ENCODE results near the gene NECAB2.

DNA sequence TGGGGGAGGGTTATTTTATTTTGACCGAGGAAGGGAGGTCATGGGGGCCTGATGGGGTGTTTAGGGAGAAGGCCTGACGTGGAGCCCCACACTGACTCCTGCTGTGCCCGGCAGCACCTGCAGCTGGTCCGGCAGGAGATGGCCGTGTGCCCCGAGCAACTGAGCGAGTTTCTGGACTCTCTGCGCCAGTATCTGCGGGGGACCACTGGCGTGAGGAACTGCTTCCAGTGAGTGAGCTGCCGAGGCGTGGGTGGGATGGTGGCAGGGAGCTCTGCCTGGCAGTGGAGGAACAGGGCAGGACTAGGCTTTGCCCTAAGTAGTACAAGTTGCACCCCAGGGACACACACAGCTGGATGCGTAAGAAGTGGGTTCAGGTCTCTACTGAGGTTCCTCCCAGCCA is 30.0 kb downstream of the NECAB2 start:
- TF ChIP-seq, protein P1, sequence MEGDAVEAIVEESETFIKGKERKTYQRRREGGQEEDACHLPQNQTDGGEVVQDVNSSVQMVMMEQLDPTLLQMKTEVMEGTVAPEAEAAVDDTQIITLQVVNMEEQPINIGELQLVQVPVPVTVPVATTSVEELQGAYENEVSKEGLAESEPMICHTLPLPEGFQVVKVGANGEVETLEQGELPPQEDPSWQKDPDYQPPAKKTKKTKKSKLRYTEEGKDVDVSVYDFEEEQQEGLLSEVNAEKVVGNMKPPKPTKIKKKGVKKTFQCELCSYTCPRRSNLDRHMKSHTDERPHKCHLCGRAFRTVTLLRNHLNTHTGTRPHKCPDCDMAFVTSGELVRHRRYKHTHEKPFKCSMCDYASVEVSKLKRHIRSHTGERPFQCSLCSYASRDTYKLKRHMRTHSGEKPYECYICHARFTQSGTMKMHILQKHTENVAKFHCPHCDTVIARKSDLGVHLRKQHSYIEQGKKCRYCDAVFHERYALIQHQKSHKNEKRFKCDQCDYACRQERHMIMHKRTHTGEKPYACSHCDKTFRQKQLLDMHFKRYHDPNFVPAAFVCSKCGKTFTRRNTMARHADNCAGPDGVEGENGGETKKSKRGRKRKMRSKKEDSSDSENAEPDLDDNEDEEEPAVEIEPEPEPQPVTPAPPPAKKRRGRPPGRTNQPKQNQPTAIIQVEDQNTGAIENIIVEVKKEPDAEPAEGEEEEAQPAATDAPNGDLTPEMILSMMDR (IDR thresholded peaks at IDR 0.05; ENCODE audit: low read depth, low read length, poor library complexity, severe bottlenecking), result no peak
- no peak for TF ChIP-seq EZH2phosphoT487 (IDR thresholded peaks at IDR 0.05; ENCODE audit: borderline replicate concordance, low read length)

Measured in DOHH2 (cell line).